ENCODE results near the gene MAST2. TPM values are rescaled to one million over a fixed set of nuclear protein-coding genes. Genes with fewer than 3 reads are reported as not detected.

The MAST2 gene
- total and polyA plus RNA-seq, 2 experiments from 2014 or later = 14.2 to 19.1 TPM

DNA sequence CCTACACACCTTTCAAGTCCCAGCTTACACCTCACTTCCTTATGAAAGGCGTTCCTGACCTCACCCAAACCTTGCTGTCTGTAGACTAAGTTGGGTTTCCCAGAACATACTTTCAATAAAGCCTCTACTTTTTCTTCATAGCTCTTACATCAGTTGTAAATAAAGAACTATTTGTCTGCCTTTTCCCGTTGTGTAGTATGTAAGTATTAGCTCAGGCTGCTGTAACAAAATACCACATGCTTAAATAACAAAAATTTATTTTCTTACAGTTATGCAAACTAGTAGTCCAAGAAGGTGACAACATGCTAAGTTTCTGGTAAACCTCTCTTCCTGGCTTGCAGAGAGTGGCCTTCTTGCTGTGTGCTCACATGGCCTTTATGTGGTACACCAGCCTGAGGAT lies 86.7 kb downstream of the MAST2 start:
- H3K79me2 ChIP-seq (ENCODE audit: insufficient read depth) = peaks cover 36% of the 10 kb centered on the region
- no peak for TF ChIP-seq EZH2 (IDR thresholded peaks at IDR 0.05; ENCODE audit: insufficient read depth, poor library complexity, severe bottlenecking)
- no peak for TF ChIP-seq EZH2phosphoT487 (IDR thresholded peaks at IDR 0.05; ENCODE audit: insufficient read depth, low read depth)
- H2AFZ ChIP-seq = no peak overlapping the region
- H3K4me1 ChIP-seq (ENCODE audit: insufficient read depth) = peaks cover 16% of the 10 kb centered on the region
- no peak overlapping the region for H3K4me3 ChIP-seq
- in situ Hi-C loops (cut with MboI) = no loop called here
- H3K9ac ChIP-seq = no peak overlapping the region
- WGBS, 2 experiments (ENCODE audit: low coverage in 1 of 2, low lambda C conversion rate in 2 of 2, missing lambda C conversion rate in 2 of 2) = 98 to 100% methylated on average over 2 of the region's 2 CpGs
- no peak overlapping the region for H3K27ac ChIP-seq
- H3K36me3 ChIP-seq (ENCODE audit: low read depth) = no peaks in the 10 kb centered on the region
- peaks cover 12% of the 10 kb centered on the region for H3F3A ChIP-seq (ENCODE audit: insufficient read depth)
- DNase-seq = no peak
- no peaks in the 10 kb centered on the region for H3K27me3 ChIP-seq (replicated peaks; ENCODE audit: insufficient read depth)
- H4K20me1 ChIP-seq (ENCODE audit: insufficient read depth) = no peaks in the 10 kb centered on the region
- H3K9me2 ChIP-seq (ENCODE audit: insufficient read depth) = no peaks in the 10 kb centered on the region
- H3K9me3 ChIP-seq (ENCODE audit: low read depth) = no peaks in the 10 kb centered on the region
- no peak overlapping the region for H3K4me2 ChIP-seq (ENCODE audit: unreplicated experiment)

DNA sequence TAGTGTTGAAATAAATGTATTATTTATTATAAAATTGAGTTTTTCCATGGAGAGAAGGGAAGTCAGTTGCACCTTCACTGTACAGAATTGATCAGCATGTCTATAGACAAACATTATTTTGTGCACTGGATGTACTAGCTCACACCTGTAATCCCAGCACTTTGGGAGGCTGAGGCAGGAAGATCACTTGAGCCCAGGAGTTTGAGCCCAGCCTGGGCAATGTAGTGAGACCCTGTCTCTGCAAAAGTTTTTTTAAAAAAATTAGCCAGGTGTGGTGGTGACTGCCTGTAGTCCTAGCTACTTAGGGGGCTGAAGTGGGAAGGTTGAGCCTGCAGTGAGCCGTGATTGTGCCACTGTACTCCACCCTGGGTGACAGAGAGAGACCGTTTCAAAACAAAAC lies 87.7 kb downstream of the MAST2 start:
- H2AFZ ChIP-seq = no peak overlapping the region
- H3K36me3 ChIP-seq (ENCODE audit: low read depth) = no peaks in the 10 kb centered on the region
- 95 to 97% methylated on average over 2 of the region's 2 CpGs for WGBS, 2 experiments (ENCODE audit: low coverage in 1 of 2, low lambda C conversion rate in 2 of 2, missing lambda C conversion rate in 2 of 2)
- H3F3A ChIP-seq (ENCODE audit: insufficient read depth) = peaks cover 12% of the 10 kb centered on the region
- in situ Hi-C loops (cut with MboI) = no loop called here
- TF ChIP-seq EZH2phosphoT487 (IDR thresholded peaks at IDR 0.05; ENCODE audit: insufficient read depth, low read depth) = no peak
- TF ChIP-seq EZH2 (IDR thresholded peaks at IDR 0.05; ENCODE audit: insufficient read depth, poor library complexity, severe bottlenecking) = no peak
- H3K4me2 ChIP-seq (ENCODE audit: unreplicated experiment) = no peak overlapping the region
- no peak overlapping the region for H3K27ac ChIP-seq
- no peaks in the 10 kb centered on the region for H3K9me2 ChIP-seq (ENCODE audit: insufficient read depth)
- DNase-seq = no peak
- H3K9ac ChIP-seq = no peak overlapping the region
- no peak overlapping the region for H3K4me3 ChIP-seq
- peaks cover 28% of the 10 kb centered on the region for H3K79me2 ChIP-seq (ENCODE audit: insufficient read depth)
- peaks cover 16% of the 10 kb centered on the region for H3K4me1 ChIP-seq (ENCODE audit: insufficient read depth)
- no peaks in the 10 kb centered on the region for H4K20me1 ChIP-seq (ENCODE audit: insufficient read depth)
- H3K27me3 ChIP-seq (replicated peaks; ENCODE audit: insufficient read depth) = no peaks in the 10 kb centered on the region
- H3K9me3 ChIP-seq (ENCODE audit: low read depth) = no peaks in the 10 kb centered on the region

DNA sequence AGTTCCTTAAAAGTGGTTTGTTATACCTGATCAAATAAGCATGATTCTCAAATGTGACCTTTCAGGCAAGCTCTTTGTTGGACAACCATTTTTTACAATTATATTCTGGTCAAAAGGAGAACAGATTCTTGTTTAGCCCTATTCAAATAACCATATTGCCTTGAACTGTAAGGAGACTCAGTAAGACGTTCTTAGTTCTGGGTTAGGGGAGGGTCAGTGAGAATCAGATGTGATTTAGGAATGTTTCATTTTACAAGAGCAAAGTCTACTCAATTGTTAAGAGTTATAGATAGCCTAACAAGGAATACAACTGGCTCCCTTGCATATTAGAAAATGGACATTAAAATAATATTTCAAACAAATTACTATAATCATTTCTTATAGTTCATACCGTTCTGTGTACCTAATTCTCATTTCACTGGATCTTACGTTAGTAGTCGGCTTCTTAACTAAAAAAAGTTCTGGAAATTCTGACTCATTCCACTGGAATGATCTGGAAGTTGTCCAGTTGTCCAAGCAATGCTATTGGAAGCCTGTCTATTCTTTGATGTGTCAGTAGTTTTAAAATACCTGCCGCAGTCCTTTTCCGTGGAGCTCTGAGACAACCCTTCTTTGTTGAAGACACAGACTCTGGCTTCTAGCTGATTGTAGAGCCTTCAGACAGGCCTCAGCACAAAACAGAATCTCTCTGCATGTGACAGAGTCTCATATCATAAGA lies 88.8 kb downstream of the MAST2 start:
- Histone ChIP-seq H3F3A (ENCODE audit: insufficient read depth) (peaks cover 12% of the 10 kb centered on the region), H3K9me2 (ENCODE audit: insufficient read depth) (no peaks in the 10 kb centered on the region), H3K4me1 (ENCODE audit: insufficient read depth) (peaks cover 16% of the 10 kb centered on the region), H3K9me3 (ENCODE audit: low read depth) (no peaks in the 10 kb centered on the region), H4K20me1 (ENCODE audit: insufficient read depth) (no peaks in the 10 kb centered on the region), H3K4me3 (peak overlapping the region; percentile 48), H3K9ac (peak overlapping the region; percentile 50), H3K36me3 (ENCODE audit: low read depth) (no peaks in the 10 kb centered on the region), H3K4me2 (ENCODE audit: unreplicated experiment) (peak overlapping the region; percentile 83), H2AFZ (peak overlapping the region; percentile 56), H3K27me3 (replicated peaks; ENCODE audit: insufficient read depth) (no peaks in the 10 kb centered on the region), H3K27ac (peak overlapping the region; percentile 74), H3K79me2 (ENCODE audit: insufficient read depth) (peaks cover 33% of the 10 kb centered on the region)
- in situ Hi-C loops (cut with MboI) = no loop called here
- DNase-seq = peak; percentile 91
- 9 to 15% methylated on average over 6 of the region's 6 CpGs for WGBS, 2 experiments (ENCODE audit: low coverage in 1 of 2, low lambda C conversion rate in 2 of 2, missing lambda C conversion rate in 2 of 2)
- TF ChIP-seq EZH2phosphoT487 (IDR thresholded peaks at IDR 0.05; ENCODE audit: insufficient read depth, low read depth) = no peak
- no peak for TF ChIP-seq EZH2 (IDR thresholded peaks at IDR 0.05; ENCODE audit: insufficient read depth, poor library complexity, severe bottlenecking)

DNA sequence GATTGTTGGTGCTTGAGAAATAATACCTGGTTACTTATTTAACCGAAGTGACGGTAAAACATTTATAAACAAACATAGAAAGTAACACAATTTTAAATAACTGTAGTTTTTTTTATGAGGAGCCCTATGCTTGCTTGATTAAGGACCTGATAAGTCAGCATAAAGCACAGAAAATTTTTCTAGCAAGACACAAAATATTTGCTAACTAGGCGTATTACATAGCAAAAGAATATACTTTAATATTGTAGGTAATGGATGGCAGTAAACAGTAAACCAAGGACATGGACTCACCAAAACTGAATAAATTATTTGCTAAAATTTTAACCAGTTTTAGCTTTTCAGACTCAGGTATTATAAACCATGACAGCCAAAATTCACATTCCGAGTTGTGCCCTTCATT lies 90.9 kb downstream of the MAST2 start:
- H3K27me3 ChIP-seq (replicated peaks; ENCODE audit: insufficient read depth) = no peaks in the 10 kb centered on the region
- no peaks in the 10 kb centered on the region for H3K36me3 ChIP-seq (ENCODE audit: low read depth)
- H3K4me3 ChIP-seq = no peak overlapping the region
- no peak overlapping the region for H2AFZ ChIP-seq
- in situ Hi-C loops (cut with MboI) = no loop called here
- no peak overlapping the region for H3K4me2 ChIP-seq (ENCODE audit: unreplicated experiment)
- no peak overlapping the region for H3K9ac ChIP-seq
- H3K27ac ChIP-seq = no peak overlapping the region
- TF ChIP-seq EZH2 (IDR thresholded peaks at IDR 0.05; ENCODE audit: insufficient read depth, poor library complexity, severe bottlenecking) (no peak), EZH2phosphoT487 (IDR thresholded peaks at IDR 0.05; ENCODE audit: insufficient read depth, low read depth) (no peak)
- H3K4me1 ChIP-seq (ENCODE audit: insufficient read depth) = peaks cover 16% of the 10 kb centered on the region
- peaks cover 12% of the 10 kb centered on the region for H3F3A ChIP-seq (ENCODE audit: insufficient read depth)
- H3K79me2 ChIP-seq (ENCODE audit: insufficient read depth) = peaks cover 33% of the 10 kb centered on the region
- DNase-seq = no peak
- H3K9me2 ChIP-seq (ENCODE audit: insufficient read depth) = no peaks in the 10 kb centered on the region
- H3K9me3 ChIP-seq (ENCODE audit: low read depth) = no peaks in the 10 kb centered on the region
- 97 to 98% methylated on average over 4 of the region's 4 CpGs for WGBS, 2 experiments (ENCODE audit: low coverage in 1 of 2, low lambda C conversion rate in 2 of 2, missing lambda C conversion rate in 2 of 2)
- no peaks in the 10 kb centered on the region for H4K20me1 ChIP-seq (ENCODE audit: insufficient read depth)

Measured in GM23248 (cell line).